Measurements from ENCODE around the gene TANC1.

The TANC1 gene

GRCh38 chr2:159206736-159207380 is 238.4 kb downstream of the TANC1 start:
- DNase-seq, result no peak

- no peak for DNase-seq
Measured at GRCh38 chr2:159208438-159208837, 240.0 kb downstream of the TANC1 start.

DNA sequence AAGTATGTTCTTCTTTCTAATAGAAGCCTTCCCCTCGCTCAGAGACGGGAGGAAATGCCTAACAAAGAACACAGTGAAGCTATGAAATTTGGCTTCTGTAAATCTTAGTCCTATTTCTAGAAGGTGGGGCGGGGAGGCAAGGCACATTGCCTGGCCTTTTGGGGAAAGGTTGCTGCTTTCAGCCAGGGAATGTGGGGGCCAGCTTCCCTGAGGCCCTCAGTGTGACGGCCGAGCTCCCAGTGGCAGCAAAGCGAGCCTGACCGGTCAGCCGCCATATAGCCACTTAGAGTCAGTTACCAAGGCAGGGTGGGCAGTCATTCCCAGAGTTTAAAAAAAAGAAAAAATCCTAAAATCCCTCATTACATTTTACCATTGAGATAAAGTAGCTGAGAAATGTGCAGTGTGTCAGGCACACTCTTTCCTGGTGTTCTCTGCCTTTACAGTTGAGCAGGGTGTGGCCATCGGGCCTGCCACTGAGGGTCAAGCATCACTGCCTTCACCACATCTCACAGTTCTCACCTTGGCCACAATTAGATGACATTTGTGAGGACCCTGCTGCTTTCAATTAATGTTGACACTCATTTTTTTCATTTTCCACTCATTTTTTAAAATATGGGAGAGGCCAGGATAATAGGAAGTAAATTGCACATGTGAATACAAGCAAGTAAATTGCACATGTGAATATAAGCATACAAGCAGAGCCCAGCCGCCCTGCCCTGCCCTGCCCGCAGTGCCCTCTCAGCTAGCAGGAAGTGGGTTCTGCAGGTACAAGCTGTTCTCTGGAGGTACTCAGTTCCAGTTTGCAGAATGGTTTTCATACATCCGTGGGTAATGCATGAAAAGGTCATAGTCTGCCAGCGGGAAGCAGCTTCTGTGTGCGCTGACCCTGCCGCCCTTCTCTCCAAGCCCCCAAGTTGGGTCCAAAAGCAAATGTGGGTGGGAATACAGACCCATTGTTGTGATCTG is 241.2 kb downstream of the TANC1 start:
- DNase-seq, result no peak

DNA sequence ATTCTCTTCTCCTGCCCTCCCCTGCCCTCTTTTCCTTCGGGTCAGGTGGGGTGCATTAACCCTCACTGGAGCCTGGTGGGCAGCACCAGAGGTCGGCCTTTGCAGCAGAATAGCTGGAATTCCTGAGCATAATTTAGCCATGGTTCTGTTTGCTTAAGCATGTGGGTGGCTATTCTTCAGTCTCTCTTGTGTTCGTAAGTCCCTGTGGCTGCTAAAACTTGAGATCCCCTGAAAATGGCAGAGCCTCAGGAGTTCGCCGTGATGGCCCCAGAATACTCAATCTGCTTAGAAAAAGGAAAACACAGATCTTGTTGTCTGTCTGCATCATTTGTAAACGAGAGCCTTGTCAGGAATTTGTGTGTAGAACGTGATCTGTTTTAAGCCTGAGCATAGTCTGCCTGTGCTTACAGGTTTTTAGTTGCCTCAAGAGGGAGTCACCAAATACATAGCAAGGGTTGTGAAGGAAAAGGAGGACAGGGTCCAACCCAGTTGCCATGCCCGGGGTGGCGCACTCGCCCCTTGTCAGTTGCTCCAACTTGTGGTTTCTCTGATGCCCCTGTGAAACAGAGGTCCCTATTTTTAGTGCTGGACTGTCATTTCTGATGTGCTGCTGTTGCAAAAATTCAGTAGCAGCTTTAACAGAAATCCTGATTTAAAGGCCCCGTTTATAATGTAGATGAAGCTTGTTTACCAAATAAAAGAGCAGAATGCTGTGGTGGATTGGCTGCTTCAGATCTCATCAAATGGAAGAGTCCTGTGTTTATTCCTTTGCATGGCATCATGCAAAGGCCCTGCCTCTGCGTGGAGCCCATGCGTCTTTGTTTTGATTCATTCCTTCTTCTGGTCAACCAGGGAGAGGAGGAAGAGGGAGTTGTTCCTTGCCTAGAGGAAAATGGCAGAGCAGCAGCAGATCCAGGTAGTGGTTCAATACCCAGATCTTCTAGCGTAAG is 243.3 kb downstream of the TANC1 start:
- no peak for DNase-seq

DNA sequence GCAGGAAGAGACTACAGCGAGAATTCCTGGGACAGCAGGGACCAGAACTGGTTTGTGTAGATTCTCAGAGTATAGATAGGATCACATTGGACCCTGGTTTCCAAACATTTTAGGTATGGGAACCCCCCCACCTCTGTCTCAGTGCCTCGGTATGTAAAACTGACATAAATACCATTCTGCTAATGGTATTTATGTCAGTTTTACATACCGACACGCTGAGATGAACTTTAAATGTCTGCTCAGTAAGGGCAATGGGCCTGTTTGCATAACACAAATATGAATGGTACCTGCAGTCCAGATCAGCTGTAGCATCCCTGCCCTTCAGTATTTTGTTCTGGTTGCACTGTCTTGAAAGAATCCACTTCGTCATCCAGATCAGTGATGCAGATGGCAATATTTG is 244.9 kb downstream of the TANC1 start:
- DNase-seq, result no peak

- DNase-seq, result no peak
Measured at GRCh38 chr2:159214325-159214865, 246.0 kb downstream of the TANC1 start.

GRCh38 chr2:159215116-159215515 is 246.7 kb downstream of the TANC1 start:
- no peak for DNase-seq

DNA sequence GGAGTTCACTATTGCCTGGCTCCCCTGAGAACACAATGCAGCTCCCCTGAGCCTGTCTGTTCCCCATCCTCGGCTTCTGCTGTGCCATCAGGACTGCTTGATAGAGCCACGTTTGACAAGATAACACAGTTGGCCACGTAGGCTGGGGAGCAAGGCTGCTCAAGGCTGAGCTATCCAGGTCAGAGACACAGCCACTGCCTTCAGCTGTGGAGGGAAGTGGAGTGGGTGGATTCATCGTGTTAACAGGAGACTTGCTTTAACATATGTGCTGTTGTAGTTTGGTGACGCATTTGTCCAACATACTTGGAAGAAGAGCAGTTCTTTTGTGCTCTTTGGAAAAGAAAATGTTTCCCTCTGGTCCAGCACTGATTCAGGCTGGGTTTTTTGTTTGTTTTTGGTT is 249.2 kb downstream of the TANC1 start:
- no peak for DNase-seq

- no peak for DNase-seq
Measured at GRCh38 chr2:159218389-159218788, 249.9 kb downstream of the TANC1 start.

- no peak for DNase-seq
Measured at GRCh38 chr2:159219394-159219998, 251.1 kb downstream of the TANC1 start.

DNA sequence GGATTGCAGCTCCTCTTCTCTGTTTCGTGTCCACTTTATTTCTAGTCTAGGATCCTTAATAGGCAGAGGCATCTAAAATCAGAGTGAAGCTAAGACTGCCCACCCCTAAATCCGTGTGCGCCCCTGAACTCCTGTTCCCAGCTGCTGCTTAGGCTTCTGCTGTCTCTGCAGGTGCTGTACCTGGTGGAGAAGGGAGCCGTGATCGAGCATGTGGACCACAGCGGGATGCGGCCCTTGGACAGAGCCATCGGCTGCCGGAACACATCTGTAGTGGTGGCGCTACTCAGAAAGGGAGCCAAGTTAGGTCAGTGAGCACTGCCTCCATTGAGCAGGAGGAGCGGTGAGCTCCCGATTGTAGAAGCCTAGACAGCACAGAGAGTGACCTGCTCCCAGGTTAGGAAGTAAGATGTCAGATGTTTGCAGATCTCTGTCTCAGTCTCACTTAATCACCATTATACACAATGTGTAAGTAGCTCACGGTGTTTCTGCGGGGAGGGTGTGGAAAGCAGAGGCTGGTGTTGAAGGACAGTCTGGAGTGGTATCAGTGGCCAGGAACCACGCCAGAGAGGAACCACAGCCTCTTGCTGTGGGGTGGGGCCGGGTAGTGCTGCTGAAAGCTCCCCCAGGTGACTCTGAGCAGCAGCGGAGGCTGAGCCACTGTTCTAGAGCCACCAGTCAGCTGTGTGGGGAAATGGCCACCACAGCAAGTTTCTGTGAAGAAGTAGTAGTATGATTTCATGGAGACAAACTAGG is 255.8 kb downstream of the TANC1 start:
- no peak for DNase-seq

DNA sequence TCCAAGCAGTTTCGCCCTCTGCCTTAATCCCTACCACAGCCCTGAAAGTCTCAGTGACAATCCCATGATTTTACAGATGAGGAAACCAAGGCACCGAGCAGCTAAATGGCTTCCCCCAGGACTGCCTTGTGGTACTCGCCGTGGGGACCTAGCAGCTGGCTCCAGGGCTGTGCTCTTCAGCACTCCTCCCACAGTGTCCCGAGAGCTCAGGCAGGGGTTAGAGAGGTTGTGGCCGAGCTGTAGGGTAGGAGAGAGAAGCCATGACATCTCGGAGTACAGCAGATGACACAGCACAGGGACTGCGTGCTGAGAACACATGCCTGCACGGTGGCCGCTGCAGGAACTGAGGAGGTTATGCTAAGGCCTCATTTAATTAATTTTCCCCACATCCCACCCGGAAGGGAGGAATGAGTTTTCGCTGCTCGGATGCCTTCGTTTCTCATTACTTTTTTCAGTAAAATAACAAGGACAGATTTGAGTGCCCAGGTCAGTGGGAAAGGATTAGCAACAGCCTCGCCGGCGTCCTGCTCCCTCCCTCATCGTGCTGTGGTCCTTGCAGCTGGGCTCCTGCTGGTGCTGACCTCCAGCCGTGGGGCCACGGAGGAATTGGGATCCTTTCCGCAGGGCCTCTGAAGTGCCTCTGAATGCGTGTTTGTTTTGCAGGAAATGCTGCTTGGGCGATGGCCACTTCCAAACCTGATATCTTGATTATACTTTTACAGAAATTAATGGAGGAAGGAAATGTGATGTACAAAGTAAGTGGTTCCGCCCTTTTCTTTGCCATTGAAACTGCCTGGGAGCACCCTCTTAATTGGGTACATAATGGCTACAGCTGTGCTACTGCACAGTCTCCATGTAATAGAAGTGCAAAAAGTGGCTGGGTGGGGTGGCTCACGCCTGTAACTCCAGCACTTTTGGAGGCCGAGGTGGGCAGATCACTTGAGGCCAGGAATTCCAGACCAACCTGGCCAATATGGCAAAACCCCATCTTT is 256.9 kb downstream of the TANC1 start:
- DNase-seq, result no peak

GRCh38 chr2:159226059-159226461 is 257.6 kb downstream of the TANC1 start:
- DNase-seq, result no peak

DNA sequence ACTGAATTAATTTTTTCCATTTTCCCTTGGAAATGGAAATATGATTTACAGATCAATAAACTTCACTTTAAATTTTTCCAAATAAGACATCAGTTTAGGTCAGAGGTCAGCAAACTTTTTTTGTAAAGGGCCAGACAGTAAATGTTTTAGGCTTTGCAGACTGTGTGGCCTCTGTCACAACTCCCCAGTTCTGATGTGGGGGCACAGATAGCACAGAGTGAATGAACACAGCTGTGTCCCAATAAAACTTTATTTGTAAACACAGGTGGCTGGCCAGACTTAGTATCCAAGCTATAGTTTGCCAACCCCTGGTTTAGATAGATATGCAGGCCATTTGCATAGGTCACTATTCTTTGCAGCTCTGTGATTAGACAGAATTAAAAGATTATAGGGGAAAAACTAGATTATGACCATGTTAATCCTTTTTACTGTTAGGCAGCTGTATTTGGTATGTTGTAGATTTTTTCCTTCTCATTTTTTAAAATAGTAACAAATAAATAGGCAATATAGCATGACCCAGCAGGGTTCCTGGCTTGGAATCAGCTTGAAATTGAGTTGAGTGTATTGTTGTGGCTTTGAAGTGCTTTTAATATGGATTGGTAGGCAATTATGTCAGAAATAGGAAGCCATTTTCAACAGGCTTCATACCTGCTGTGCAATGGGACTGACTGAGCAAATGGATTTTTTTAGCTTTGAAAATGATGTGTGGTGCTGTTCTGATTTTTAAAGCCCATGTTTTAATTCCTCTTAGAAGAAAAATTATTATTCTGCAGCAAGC is 258.4 kb downstream of the TANC1 start:
- no peak for DNase-seq

DNA sequence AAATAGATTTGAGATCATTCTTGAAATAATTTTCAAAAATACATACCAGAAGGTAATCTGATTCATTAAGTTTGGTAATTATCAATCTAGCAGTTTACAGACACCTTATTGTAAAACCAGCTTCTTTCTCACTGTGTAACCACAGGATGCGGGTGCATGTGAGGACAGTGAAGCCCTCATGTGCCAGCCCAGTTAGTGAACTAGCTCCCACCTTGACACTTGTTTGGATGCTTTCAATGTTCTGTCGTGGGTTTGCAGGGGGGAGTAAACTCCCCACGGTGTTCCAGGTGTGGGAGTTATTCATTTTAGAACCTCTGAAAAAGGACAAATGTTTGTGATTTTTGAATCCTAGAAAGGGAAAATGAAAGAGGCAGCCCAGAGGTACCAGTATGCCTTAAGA is 259.0 kb downstream of the TANC1 start:
- no peak for DNase-seq

DNA sequence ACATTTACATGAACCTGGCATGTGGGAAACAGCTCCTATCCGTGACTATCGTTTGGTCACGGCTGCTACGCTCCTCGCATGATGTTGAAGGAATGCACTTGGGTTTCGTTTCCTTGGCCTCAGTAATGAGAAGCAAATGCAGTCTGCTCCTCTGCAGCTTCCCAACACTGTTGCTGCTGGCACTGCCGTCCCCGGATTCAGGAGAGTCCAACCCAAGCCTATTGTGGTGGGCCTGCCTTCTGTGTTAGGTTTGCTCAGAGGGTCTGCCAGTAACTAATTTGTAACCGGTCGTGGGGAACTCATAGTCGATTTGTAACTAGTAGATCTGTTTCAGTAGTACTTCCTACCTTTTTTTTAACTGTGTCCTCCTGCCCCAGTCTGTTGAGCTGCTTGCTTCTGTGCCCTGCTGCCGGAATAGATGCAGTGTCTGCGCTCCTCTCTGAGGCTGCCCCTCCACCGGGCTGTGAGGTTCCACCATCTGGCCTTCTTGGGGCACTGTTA is 259.7 kb downstream of the TANC1 start:
- no peak for DNase-seq

- DNase-seq, result no peak
Measured at GRCh38 chr2:159229476-159230144, 261.2 kb downstream of the TANC1 start.

- DNase-seq, result no peak
Measured at GRCh38 chr2:159230145-159230877, 261.9 kb downstream of the TANC1 start.

All from NCI-H2107 (cell line).